Astrocyte of the cerebellum (primary cell): ENCODE measurements around the gene OPRM1.

Source experiments
- DNase-seq: peaks from one replicate; pipeline ENCODE4 v3.0.0-alpha.2; 2011; ENCODE audit warnings: low read depth
- H3K4me3 ChIP-seq: 2 replicates; pipeline ENCODE4 v1.5.1; 2011; ENCODE audit warnings: mild to moderate bottlenecking, low read depth, low read length, moderate library complexity
- CTCF ChIP-seq: IDR thresholded peaks from 2 replicates; pipeline ENCODE4 v1.5.1; 2012; ENCODE audit warnings: low read length, low read depth, moderate library complexity, mild to moderate bottlenecking; ENCODE audit errors: missing control alignments
- in situ Hi-C: cut with HindIII; loops from 2 replicates; pipeline ENCODE4 v1.10.0; 2017; ENCODE audit warnings: low sequenced_read_pairs

OPRM1 gene

GRCh38 chr6:154095571-154095970 is 56.5 kb downstream of the OPRM1 start:
- DNase-seq, result no peak
- in situ Hi-C loops, result no loop called here
- H3K4me3 ChIP-seq, result no peak overlapping the region
- TF ChIP-seq CTCF, result no peak

- in situ Hi-C loops, result no loop called here
- no peak overlapping the region for H3K4me3 ChIP-seq
- TF ChIP-seq CTCF, result no peak
- no peak for DNase-seq
These were observed 57.3 kb downstream of the OPRM1 start for GRCh38 chr6:154096316-154096715.

- no peak for DNase-seq
- in situ Hi-C loops, result no loop called here
- TF ChIP-seq CTCF, result no peak
- no peak overlapping the region for H3K4me3 ChIP-seq
These were observed 57.8 kb downstream of the OPRM1 start for GRCh38 chr6:154096834-154097233.

DNA sequence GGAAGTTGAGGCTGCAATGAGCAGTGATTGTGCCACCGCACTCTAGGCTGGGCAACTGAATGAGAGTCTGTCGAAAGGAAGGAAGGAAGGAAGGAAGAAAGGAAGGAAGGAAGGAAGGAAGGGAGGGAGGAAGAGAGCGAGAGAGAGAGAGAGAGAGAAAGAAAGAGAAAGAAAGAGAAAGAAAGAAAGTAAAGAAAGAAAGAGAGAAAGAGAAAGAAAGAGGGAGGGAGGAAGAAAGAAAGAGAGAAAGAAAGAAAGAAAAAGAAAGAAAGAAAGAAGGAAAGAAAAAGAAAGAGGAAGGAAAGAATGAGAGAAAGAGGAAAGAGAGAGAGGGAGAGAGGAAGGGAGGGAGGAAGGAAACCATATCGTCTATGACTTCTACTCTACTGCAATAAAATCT is 60.2 kb downstream of the OPRM1 start:
- in situ Hi-C loops, result no loop called here
- DNase-seq, result no peak
- no peak overlapping the region for H3K4me3 ChIP-seq
- TF ChIP-seq CTCF, result no peak

DNA sequence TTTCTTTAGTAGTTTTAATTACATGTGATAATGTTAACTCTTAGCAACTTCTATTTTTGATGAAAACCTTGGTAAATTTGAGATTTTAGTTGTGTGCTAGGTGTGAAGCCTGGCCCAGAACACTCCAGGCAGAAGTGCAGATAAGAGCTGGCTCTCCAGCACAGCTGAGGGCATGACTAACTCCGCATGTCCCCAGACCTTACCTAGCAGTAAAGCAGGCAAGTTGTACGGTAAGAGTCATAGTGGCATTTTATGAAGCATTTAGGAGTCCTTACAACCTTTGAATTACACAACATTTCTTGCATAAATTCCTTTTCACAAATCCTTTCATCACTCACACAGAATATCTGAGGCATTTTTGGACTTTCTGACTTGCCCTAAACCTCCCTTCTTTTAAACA is 67.2 kb downstream of the OPRM1 start:
- no peak for DNase-seq
- in situ Hi-C loops, result no loop called here
- TF ChIP-seq CTCF, result no peak
- H3K4me3 ChIP-seq, result no peak overlapping the region

DNA sequence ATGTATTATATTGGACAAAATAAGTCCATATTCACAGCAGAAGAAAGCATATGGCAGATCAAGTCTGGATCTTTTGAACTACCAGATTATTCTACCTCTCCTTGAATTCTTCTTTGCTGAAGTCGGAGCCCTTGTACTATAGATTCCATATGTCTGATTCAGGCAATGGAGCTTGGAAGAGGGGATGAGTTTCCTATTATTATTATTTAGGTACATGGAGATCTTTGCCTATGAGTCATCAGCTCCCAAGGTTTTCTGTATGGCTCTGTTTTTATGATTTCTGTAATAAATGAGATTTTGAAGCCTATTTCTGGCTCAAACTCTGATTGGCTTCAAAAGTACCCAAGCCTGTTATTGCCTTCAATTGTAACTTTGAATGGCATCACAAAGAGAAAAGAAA is 72.0 kb downstream of the OPRM1 start:
- in situ Hi-C loops, result no loop called here
- TF ChIP-seq CTCF, result no peak
- DNase-seq, result no peak
- no peak overlapping the region for H3K4me3 ChIP-seq
